DMS 273 treated with DMSO at 0.1 percent for 48 hours (cell line): ENCODE measurements around the gene CENPA.
"Not testable (repeated sequence)": the region's sequence is repeated elsewhere in the genome, so short reads cannot be mapped to it uniquely, and the experiment has no call there.

Source experiments
- DNase-seq: peaks from one replicate; lab custom pipeline; 2025; lab: John Stamatoyannopoulos, UW

The CENPA gene

GRCh38 chr2:26785431-26786206, at the start of gene CENPA:
CENPA (plus strand) TSS chr2:26786056; CDS start chr2:26786197, 141 bp downstream.
- peak; percentile 99 for DNase-seq

GRCh38 chr2:26737221-26737620, 48.6 kb upstream of the CENPA start:
- no peak for DNase-seq

GRCh38 chr2:26738481-26738880, 47.4 kb upstream of the CENPA start:
- DNase-seq, result no peak

GRCh38 chr2:26739514-26739913, 46.3 kb upstream of the CENPA start:
- DNase-seq, result no peak

GRCh38 chr2:26740346-26740745, 45.5 kb upstream of the CENPA start:
- DNase-seq, result no peak

GRCh38 chr2:26740890-26741302, 45.0 kb upstream of the CENPA start:
- DNase-seq, result peak; percentile 92

GRCh38 chr2:26742048-26742770, 43.6 kb upstream of the CENPA start:
- DNase-seq, result no peak

- no peak for DNase-seq
Measured at GRCh38 chr2:26743852-26744251, 42.0 kb upstream of the CENPA start.

GRCh38 chr2:26744953-26745352, 40.9 kb upstream of the CENPA start:
- DNase-seq, result no peak

- peak; percentile 30 for DNase-seq
Measured at GRCh38 chr2:26745609-26746327, 40.1 kb upstream of the CENPA start.

- DNase-seq, result no peak
Measured at GRCh38 chr2:26746934-26747333, 38.9 kb upstream of the CENPA start.

GRCh38 chr2:26749787-26750420, 36.0 kb upstream of the CENPA start:
- not testable (repeated sequence) for DNase-seq

GRCh38 chr2:26750467-26750866, 35.4 kb upstream of the CENPA start:
- DNase-seq, result not testable (repeated sequence)

- no peak for DNase-seq
Measured at GRCh38 chr2:26752656-26753055, 33.2 kb upstream of the CENPA start.

- no peak for DNase-seq
Measured at GRCh38 chr2:26754539-26754938, 31.3 kb upstream of the CENPA start.

GRCh38 chr2:26754972-26755670, 30.7 kb upstream of the CENPA start:
- DNase-seq, result no peak

- no peak for DNase-seq
Measured at GRCh38 chr2:26756337-26756736, 29.5 kb upstream of the CENPA start.

GRCh38 chr2:26757873-26758789, 27.7 kb upstream of the CENPA start:
- no peak for DNase-seq

GRCh38 chr2:26758790-26759321, 27.0 kb upstream of the CENPA start:
- no peak for DNase-seq

GRCh38 chr2:26759845-26760244, 26.0 kb upstream of the CENPA start:
- DNase-seq, result no peak
